Endothelial cell of umbilical vein (primary cell): ENCODE results near the gene RABGGTA. TPM values are rescaled to one million over a fixed set of nuclear protein-coding genes. Genes with fewer than 3 reads are reported as not detected.

ENCODE experiments used
- BruUV-seq: library from RNA; stranded (reverse); fragments of 400-500 nt; replicated peaks from 2 replicates; lab custom pipeline; 2021; lab: Mats Ljungman, UMichigan
- CTCF ChIA-PET: fragments of 300-600, 350-600 bp; sonication (Branson Sonifier 250); formaldehyde crosslinking; loops from one replicate; lab custom pipeline; 2021; ENCODE audit warnings: antibody characterized with exemption, inconsistent platforms; lab: Charles Lee
- POLR2A ChIA-PET: fragments of 300-600, 350-600 bp; sonication (Branson Sonifier 250); formaldehyde crosslinking; loops from one replicate; lab custom pipeline; 2021; ENCODE audit warnings: antibody characterized with exemption, inconsistent platforms; lab: Charles Lee
- DNase-seq: peaks from one replicate; pipeline ENCODE4 v3.0.0-alpha.2; 2011; ENCODE audit warnings: low read depth, low spot score
- FAIRE-seq: peaks from 2 replicates; lab custom pipeline; 2011; peaks lifted over from hg19 to GRCh38; lab: Jason Lieb, UNC
- H2AFZ ChIP-seq: 2 replicates; pipeline ENCODE4 v1.6.0; 2012; ENCODE audit warnings: low read depth, low read length, control low read depth, inconsistent platforms
- H3K27ac ChIP-seq: 2 replicates; pipeline ENCODE4 v1.5.1; 2011; ENCODE audit warnings: low read depth, mild to moderate bottlenecking, control low read depth, low read length, moderate library complexity; ENCODE audit not compliant: insufficient read depth
- H3K27me3 ChIP-seq, 2 experiments: 2 replicates each; pipeline versions ENCODE4 v1.6.0 to v1.6.1; 2011; ENCODE audit warnings: low read length in 2 of 2, mixed read lengths in 1 of 2; ENCODE audit not compliant: control insufficient read depth in 2 of 2, insufficient read depth in 2 of 2
- H3K36me3 ChIP-seq, 2 experiments: 2 replicates in 1 of 2; 3 replicates in 1 of 2; pipeline ENCODE4 v1.5.1; 2011; ENCODE audit warnings: low read length in 2 of 2, mild to moderate bottlenecking in 1 of 2, moderate library complexity in 1 of 2; ENCODE audit not compliant: control insufficient read depth in 2 of 2, insufficient read depth in 2 of 2; ENCODE audit errors: extremely low read depth in 1 of 2
- H3K4me1 ChIP-seq: 3 replicates; pipeline ENCODE4 v1.5.1; 2011; ENCODE audit warnings: mild to moderate bottlenecking, low read length; ENCODE audit not compliant: control insufficient read depth, insufficient read depth; ENCODE audit errors: extremely low read depth
- H3K4me2 ChIP-seq: 2 replicates; pipeline ENCODE4 v1.6.1; 2011; ENCODE audit warnings: low read length, control low read depth, mixed read lengths; ENCODE audit not compliant: insufficient read depth
- H3K4me3 ChIP-seq, 3 experiments: fragments of 200-600 bp in 1 of 3; sonication (generic), shearing (Covaris generic) in 1 of 3; replicated peaks in 1 of 3; 2 replicates each; pipeline ENCODE4 v1.5.1; 2011 to 2016; ENCODE audit warnings: control low read depth in 3 of 3, low read length in 3 of 3, mild to moderate bottlenecking in 2 of 3, inconsistent platforms in 1 of 3, low read depth in 1 of 3, moderate library complexity in 1 of 3; ENCODE audit not compliant: insufficient read depth in 1 of 3
- H3K79me2 ChIP-seq: 2 replicates; pipeline ENCODE4 v1.6.0; 2012; ENCODE audit warnings: low read length, inconsistent platforms; ENCODE audit not compliant: control insufficient read depth, insufficient read depth
- H3K9ac ChIP-seq: replicated peaks from 2 replicates; pipeline ENCODE3; 2011; ENCODE audit warnings: low read length, control low read depth; ENCODE audit not compliant: insufficient read depth; ENCODE audit errors: extremely low read depth
- H3K9me1 ChIP-seq: replicated peaks from 3 replicates; pipeline ENCODE4 v1.6.0; 2011; ENCODE audit warnings: mild to moderate bottlenecking, low read length; ENCODE audit not compliant: control insufficient read depth, insufficient read depth; ENCODE audit errors: extremely low read depth
- H3K9me3 ChIP-seq: replicated peaks from 2 replicates; pipeline ENCODE4 v1.5.1; 2012; ENCODE audit warnings: low read length, inconsistent platforms; ENCODE audit not compliant: control insufficient read depth, insufficient read depth
- H4K20me1 ChIP-seq: replicated peaks from 2 replicates; pipeline ENCODE3; 2011; ENCODE audit warnings: mild to moderate bottlenecking, low read length; ENCODE audit not compliant: control insufficient read depth, insufficient read depth; ENCODE audit errors: extremely low read depth
- CTCF ChIP-seq, 2 donors: IDR thresholded peaks; 1 replicate in 1 of 2; 2 replicates in 1 of 2; pipeline ENCODE4 v1.5.1; 2011; ENCODE audit warnings: low read length in 2 of 2, mild to moderate bottlenecking in 2 of 2, moderate library complexity in 2 of 2, control low read depth in 1 of 2, inconsistent platforms in 1 of 2, low read depth in 1 of 2; ENCODE audit not compliant: insufficient read depth in 1 of 2; ENCODE audit errors: extremely low read depth in 1 of 2
- EZH2 ChIP-seq: IDR thresholded peaks from 2 replicates; pipeline ENCODE4 v1.6.1; 2012; ENCODE audit warnings: borderline replicate concordance, low read depth, mild to moderate bottlenecking, moderate library complexity, low read length, inconsistent platforms; ENCODE audit not compliant: severe bottlenecking
- FOS ChIP-seq: IDR thresholded peaks from 2 replicates; pipeline ENCODE4 v1.6.1; 2011; ENCODE audit warnings: mild to moderate bottlenecking, low read length, moderate library complexity, borderline replicate concordance; ENCODE audit not compliant: insufficient read depth
- GATA2 ChIP-seq: IDR thresholded peaks from 2 replicates; pipeline ENCODE4 v1.7.0; 2011; ENCODE audit warnings: low read depth, mild to moderate bottlenecking, moderate library complexity, mixed read lengths, low read length; ENCODE audit not compliant: insufficient read length, insufficient read depth
- JUN ChIP-seq: IDR thresholded peaks from 2 replicates; pipeline ENCODE4 v1.6.1; 2011; ENCODE audit warnings: borderline replicate concordance, low read depth; ENCODE audit not compliant: insufficient read length, insufficient read depth
- MAX ChIP-seq: IDR thresholded peaks from 2 replicates; pipeline ENCODE4 v1.6.1; 2011; ENCODE audit not compliant: insufficient read depth, insufficient read length
- MYC ChIP-seq: IDR thresholded peaks from one replicate; pipeline ENCODE4 v1.6.1; 2011; ENCODE audit warnings: mild to moderate bottlenecking, low read depth, low read length
- POLR2A ChIP-seq: IDR thresholded peaks from 2 replicates; pipeline ENCODE4 v1.6.1; 2012; ENCODE audit warnings: low read depth, mild to moderate bottlenecking, control low read depth, low read length
- dilution Hi-C: fragments of 300-500 bp; cut with MboI; formaldehyde crosslinking; loops from one replicate; pipeline ENCODE4 v1.15.0; 2019; ENCODE audit warnings: low sequenced_read_pairs; ENCODE audit not compliant: extremely low pct_ligation_motif_present
- intact Hi-C: fragments of 100-400 bp; cut with micrococcal nuclease; formaldehyde crosslinking; loops from one replicate; pipeline ENCODE4 v1.10.0; 2022
- polyA plus RNA-seq, 4 experiments: library from polyadenylated mRNA; depleted of rRNA in 3 of 4; stranded (reverse) in 3 of 4; unstranded in 1 of 4; fragments of >200 nt; gene quantifications; 2 replicates each; pipeline versions ENCODE4 v1.2.1 to v1.2.3, GENCODE V29; 2011 to 2012; ENCODE audit warnings: missing spikeins in 1 of 4
- total RNA-seq: library from RNA; stranded (reverse); gene quantifications from 2 replicates; pipeline ENCODE4 v1.2.3, GENCODE V29; 2021

Gene RABGGTA
- total and polyA plus RNA-seq, 2 donors (not counting 3 experiments of a cell fraction or from before 2014, with no cell fraction given) = 29.3 to 80.1 TPM

GRCh38 chr14:24235804-24236688, 35.4 kb downstream of the RABGGTA start:
- Histone ChIP-seq H3K27ac (no peak overlapping the region), H4K20me1 (no peaks in the 10 kb centered on the region), H3K9me3 (no peaks in the 10 kb centered on the region), H3K4me2 (no peak overlapping the region), H3K4me1 (peaks cover 39% of the 10 kb centered on the region), H3K9ac (no peak overlapping the region), H2AFZ (no peak overlapping the region), H3K36me3 (peaks cover 8 to 33% of the 10 kb centered on the region in 2 experiments), H3K27me3 (no peaks in the 10 kb centered on the region), H3K4me3 (no peak overlapping the region), H3K9me1 (no peaks in the 10 kb centered on the region), H3K79me2 (peaks cover 41% of the 10 kb centered on the region)
- POLR2A ChIA-PET = no interaction called here
- CTCF ChIA-PET = interaction anchor here (1.4 to 4.2 kb wide), 4 partner anchors 20 to 61 kb away, joined by 8 to 20 read pairs (median 12); partner anchors contain the start of gene MDP1
- dilution Hi-C loops (no loop called here), intact Hi-C loops (no loop called here)
- no TSS peak for BruUV-seq
- TF ChIP-seq POLR2A = no peak
- TF ChIP-seq EZH2 = no peak
- no peak for TF ChIP-seq MAX
- TF ChIP-seq JUN = no peak
- TF ChIP-seq FOS = no peak
- TF ChIP-seq MYC = no peak
- no peak for TF ChIP-seq GATA2
- no peak for TF ChIP-seq CTCF (IDR thresholded peaks at IDR 0.05; ENCODE audit: extremely low read depth in 1 of 2, insufficient read depth in 1 of 2, low read depth in 1 of 2, low read length in 2 of 2)
- FAIRE-seq (no peak), DNase-seq (no peak)
